Heart left ventricle (tissue), 13 donors: ENCODE results near the gene BORCS5.

Experiments used
- POLR2A ChIP-seq, 2 donors: fragments of 450-650 bp; IDR thresholded peaks; one replicate each; pipeline ENCODE4 v1.6.1; 2017; ENCODE audit warnings: antibody characterized with exemption in 2 of 2, mild to moderate bottlenecking in 2 of 2, moderate library complexity in 2 of 2
- TF ChIP-seq, protein P1 (sequence below), 12 donors: fragments of 200-600 bp; sonication (generic) in 4 of 12; IDR thresholded peaks; one replicate each; pipeline versions ENCODE4 v1.5.0 to v1.8.0; 2018 to 2022; ENCODE audit warnings: antibody characterized with exemption in 12 of 12, mild to moderate bottlenecking in 5 of 12
- donor health status: ischemic (EF 13 %, LVEDD 7.1; RV severe dilation, severe dysfunction).
- donor health status: DM: no; HTN: yes; CAD: no.
- donor health status: DM: no; HTN: no; CAD: no.
- donor health status: ischemic (EF 25% LVEDD 6.9; RV normal size, moderate dysfunction).
- donor health status: ischemic (EF 25% LVEDD 5.7; RV mildly dilated, moderate dysfunction).
- donor health status: ischemic (EF 35%, LVEDD 5.7; RV mildly dilated, moderate dysfunction).
- donor health status: nonischemic (EF 11% LVEDD 7.7; RV severe dilation, severe dysfunction).
- donor health status: DM: yes; HTN: yes; CAD: no.
- donor health status: PGD.
- donor health status: ischemic (EF 29% LVEDD 5.4; RV normal size, mild dysfunction).
- donor health status: nonischemic (EF 23%, LVEDD 6.1; RV moderate dilation, normal function).

DNA sequence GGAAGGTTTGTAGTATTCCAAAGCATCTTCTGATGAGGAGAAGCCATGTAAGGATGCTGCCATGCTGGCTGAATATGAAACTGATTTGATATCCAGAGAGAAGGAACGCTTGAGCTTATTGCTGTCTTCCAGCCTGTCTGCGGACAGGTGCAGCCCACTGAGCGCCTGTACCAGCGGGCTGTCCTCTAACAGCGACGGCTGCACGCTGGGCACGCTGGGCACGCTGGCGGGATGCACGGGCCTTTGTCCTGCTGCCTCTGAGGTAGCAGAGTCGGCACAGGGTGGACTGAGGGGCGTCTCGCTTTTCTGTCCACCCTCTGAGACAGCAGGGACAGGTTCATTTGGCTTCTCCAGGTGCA lies 120.6 kb downstream of the BORCS5 start:
- TF ChIP-seq, protein P1, sequence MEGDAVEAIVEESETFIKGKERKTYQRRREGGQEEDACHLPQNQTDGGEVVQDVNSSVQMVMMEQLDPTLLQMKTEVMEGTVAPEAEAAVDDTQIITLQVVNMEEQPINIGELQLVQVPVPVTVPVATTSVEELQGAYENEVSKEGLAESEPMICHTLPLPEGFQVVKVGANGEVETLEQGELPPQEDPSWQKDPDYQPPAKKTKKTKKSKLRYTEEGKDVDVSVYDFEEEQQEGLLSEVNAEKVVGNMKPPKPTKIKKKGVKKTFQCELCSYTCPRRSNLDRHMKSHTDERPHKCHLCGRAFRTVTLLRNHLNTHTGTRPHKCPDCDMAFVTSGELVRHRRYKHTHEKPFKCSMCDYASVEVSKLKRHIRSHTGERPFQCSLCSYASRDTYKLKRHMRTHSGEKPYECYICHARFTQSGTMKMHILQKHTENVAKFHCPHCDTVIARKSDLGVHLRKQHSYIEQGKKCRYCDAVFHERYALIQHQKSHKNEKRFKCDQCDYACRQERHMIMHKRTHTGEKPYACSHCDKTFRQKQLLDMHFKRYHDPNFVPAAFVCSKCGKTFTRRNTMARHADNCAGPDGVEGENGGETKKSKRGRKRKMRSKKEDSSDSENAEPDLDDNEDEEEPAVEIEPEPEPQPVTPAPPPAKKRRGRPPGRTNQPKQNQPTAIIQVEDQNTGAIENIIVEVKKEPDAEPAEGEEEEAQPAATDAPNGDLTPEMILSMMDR (IDR thresholded peaks at IDR 0.05), result no peak
- no peak for TF ChIP-seq POLR2A (IDR thresholded peaks at IDR 0.05)
